ENCODE results near the gene TMED5. TPM values are rescaled to one million over a fixed set of nuclear protein-coding genes. Genes with fewer than 3 reads are reported as not detected.

The TMED5 gene
- total RNA-seq, 1 donor from 2014 or later: 34.3 TPM

GRCh38 chr1:93154898-93155297 is 25.3 kb downstream of the TMED5 start:
- Histone ChIP-seq H3K36me3 (peaks cover 20% of the 10 kb centered on the region), H3F3A (ENCODE audit: low read depth) (peaks cover 11% of the 10 kb centered on the region), H2AFZ (replicated peaks) (no peak overlapping the region), H3K27me3 (no peaks in the 10 kb centered on the region), H3K4me3 (no peak overlapping the region), H4K20me1 (ENCODE audit: low read depth) (no peaks in the 10 kb centered on the region), H3K9ac (no peak overlapping the region), H3K79me2 (ENCODE audit: low read depth) (no peaks in the 10 kb centered on the region), H3K27ac (no peak overlapping the region), H3K4me2 (no peak overlapping the region), H3K4me1 (no peaks in the 10 kb centered on the region), H3K9me3 (ENCODE audit: low read depth) (no peaks in the 10 kb centered on the region)
- TF ChIP-seq EZH2phosphoT487 (IDR thresholded peaks at IDR 0.05) (no peak), EZH2 (IDR thresholded peaks at IDR 0.05) (no peak), CTCF (IDR thresholded peaks at IDR 0.05) (no peak)
- H3K4me3 Mint-ChIP-seq: no peak overlapping the region
- H3K27ac Mint-ChIP-seq: no peak overlapping the region
- H3K36me3 Mint-ChIP-seq: peaks cover 14% of the 10 kb centered on the region
- peaks cover 2% of the 10 kb centered on the region for H3K27me3 Mint-ChIP-seq (ENCODE audit: insufficient read depth, low read depth)
- no peaks in the 10 kb centered on the region for H3K4me1 Mint-ChIP-seq
- no peaks in the 10 kb centered on the region for H3K9me3 Mint-ChIP-seq
- DNase-seq (ENCODE audit: low spot score): no peak

- TF ChIP-seq EZH2 (IDR thresholded peaks at IDR 0.05) (no peak), CTCF (IDR thresholded peaks at IDR 0.05) (no peak), EZH2phosphoT487 (IDR thresholded peaks at IDR 0.05) (no peak)
These were observed 27.4 kb downstream of the TMED5 start for GRCh38 chr1:93152835-93153234.

GRCh38 chr1:93151474-93151873 is 28.7 kb downstream of the TMED5 start:
- Histone ChIP-seq H3K36me3 (peaks cover 15% of the 10 kb centered on the region), H2AFZ (replicated peaks) (no peak overlapping the region), H3K27ac (no peak overlapping the region), H3F3A (ENCODE audit: low read depth) (peaks cover 31% of the 10 kb centered on the region), H3K4me2 (no peak overlapping the region), H3K9me3 (ENCODE audit: low read depth) (no peaks in the 10 kb centered on the region), H3K27me3 (no peaks in the 10 kb centered on the region), H3K79me2 (ENCODE audit: low read depth) (no peaks in the 10 kb centered on the region), H3K9ac (no peak overlapping the region), H3K4me3 (no peak overlapping the region), H4K20me1 (ENCODE audit: low read depth) (no peaks in the 10 kb centered on the region), H3K4me1 (no peaks in the 10 kb centered on the region)
- H3K27ac Mint-ChIP-seq: no peak overlapping the region
- H3K4me1 Mint-ChIP-seq: no peaks in the 10 kb centered on the region
- H3K4me3 Mint-ChIP-seq: no peak overlapping the region
- no peak for DNase-seq (ENCODE audit: low spot score)
- TF ChIP-seq EZH2 (IDR thresholded peaks at IDR 0.05) (no peak), EZH2phosphoT487 (IDR thresholded peaks at IDR 0.05) (no peak), CTCF (IDR thresholded peaks at IDR 0.05) (no peak)
- H3K36me3 Mint-ChIP-seq: peaks cover 15% of the 10 kb centered on the region
- H3K9me3 Mint-ChIP-seq: no peaks in the 10 kb centered on the region
- peaks cover 2% of the 10 kb centered on the region for H3K27me3 Mint-ChIP-seq (ENCODE audit: insufficient read depth, low read depth)

More at GRCh38 chr1:93152835-93153234, 27.4 kb downstream of the TMED5 start:
- Histone ChIP-seq H3F3A (ENCODE audit: low read depth) (peaks cover 22% of the 10 kb centered on the region), H3K9ac (no peak overlapping the region), H3K4me1 (no peaks in the 10 kb centered on the region), H4K20me1 (ENCODE audit: low read depth) (no peaks in the 10 kb centered on the region), H3K36me3 (peaks cover 15% of the 10 kb centered on the region), H3K4me2 (no peak overlapping the region), H3K27me3 (no peaks in the 10 kb centered on the region), H3K9me3 (ENCODE audit: low read depth) (no peaks in the 10 kb centered on the region), H3K4me3 (no peak overlapping the region), H3K79me2 (ENCODE audit: low read depth) (no peaks in the 10 kb centered on the region), H2AFZ (replicated peaks) (no peak overlapping the region), H3K27ac (no peak overlapping the region)
- Mint-ChIP-seq H3K27me3 (ENCODE audit: insufficient read depth, low read depth) (peaks cover 2% of the 10 kb centered on the region), H3K27ac (no peak overlapping the region), H3K4me3 (no peak overlapping the region), H3K9me3 (no peaks in the 10 kb centered on the region), H3K4me1 (no peaks in the 10 kb centered on the region), H3K36me3 (peaks cover 12% of the 10 kb centered on the region)
- no peak for DNase-seq (ENCODE audit: low spot score)

All from neural progenitor cell (in vitro differentiated cells).